Large intestine (tissue), 3 donors: ENCODE results near the gene ABCA4. TPM values are rescaled to one million over a fixed set of nuclear protein-coding genes. Genes with fewer than 3 reads are reported as not detected.

Experiments used
- DNase-seq, 2 donors: peaks; one replicate each; pipeline versions ENCODE4 v3.0.0 to v3.0.0-alpha.2; 2013
- H3K27ac ChIP-seq: one replicate; pipeline ENCODE4 v1.5.1; 2013; ENCODE audit warnings: low read length
- H3K27me3 ChIP-seq: 2 replicates; pipeline ENCODE4 v1.6.1; 2013; ENCODE audit warnings: low read length; ENCODE audit not compliant: control insufficient read depth, insufficient read depth
- H3K36me3 ChIP-seq: 2 replicates; pipeline ENCODE4 v1.6.1; 2013; ENCODE audit warnings: low read length; ENCODE audit not compliant: control insufficient read depth, insufficient read depth
- H3K4me1 ChIP-seq: one replicate; pipeline ENCODE4 v1.6.1; 2013; ENCODE audit warnings: low read length; ENCODE audit not compliant: control insufficient read depth, insufficient read depth
- H3K4me3 ChIP-seq: one replicate; pipeline ENCODE4 v1.5.1; 2013; ENCODE audit warnings: low read length
- H3K9me3 ChIP-seq: one replicate; pipeline ENCODE4 v1.6.1; 2013; ENCODE audit warnings: mild to moderate bottlenecking, low read depth, low read length, moderate library complexity; ENCODE audit not compliant: control insufficient read depth
- WGBS: methylation state at CpG from one replicate; pipeline ENCODE4 v1.1.5; 2013; ENCODE audit warnings: low lambda C conversion rate; ENCODE audit not compliant: insufficient coverage; 5-methylcytosine and 5-hydroxymethylcytosine counted together
- polyA plus RNA-seq: library from polyadenylated mRNA; unstranded; fragments of 120-200 nt; gene quantifications from one replicate; pipeline ENCODE4 v1.2.1, GENCODE V29; 2013

The ABCA4 gene
- polyA plus RNA-seq, 1 donor = 5.3 TPM

- DNase-seq = no peak
- H3K4me3 ChIP-seq = no peak overlapping the region
- H3K4me1 ChIP-seq = peaks cover 4% of the 10 kb centered on the region
- no CpG with 5 or more reads among the region's 1 CpG for WGBS
- H3K27ac ChIP-seq = no peak overlapping the region
- no peaks in the 10 kb centered on the region for H3K9me3 ChIP-seq
- H3K36me3 ChIP-seq = no peaks in the 10 kb centered on the region
- H3K27me3 ChIP-seq = no peaks in the 10 kb centered on the region
These were observed 78.6 kb downstream of the ABCA4 start for GRCh38 chr1:94042388-94042787.

GRCh38 chr1:94039871-94040569, 80.9 kb downstream of the ABCA4 start:
- Histone ChIP-seq H3K27ac (no peak overlapping the region), H3K36me3 (no peaks in the 10 kb centered on the region), H3K4me3 (no peak overlapping the region), H3K9me3 (no peaks in the 10 kb centered on the region), H3K27me3 (peaks cover 3% of the 10 kb centered on the region), H3K4me1 (peaks cover 4% of the 10 kb centered on the region)
- 92% methylated on average over 2 of the region's 11 CpGs for WGBS
- DNase-seq = no peak

- peak; percentile 50 to 56 for DNase-seq
- peaks cover 3% of the 10 kb centered on the region for H3K27me3 ChIP-seq
- peaks cover 4% of the 10 kb centered on the region for H3K4me1 ChIP-seq
- no peaks in the 10 kb centered on the region for H3K36me3 ChIP-seq
- H3K27ac ChIP-seq = no peak overlapping the region
- WGBS = 0% methylated on average over 1 of the region's 4 CpGs
- no peak overlapping the region for H3K4me3 ChIP-seq
- no peaks in the 10 kb centered on the region for H3K9me3 ChIP-seq
These were observed 81.5 kb downstream of the ABCA4 start for GRCh38 chr1:94039514-94039870.

GRCh38 chr1:94038511-94038910, 82.4 kb downstream of the ABCA4 start:
- Histone ChIP-seq H3K27me3 (peaks cover 3% of the 10 kb centered on the region), H3K36me3 (no peaks in the 10 kb centered on the region), H3K4me3 (no peak overlapping the region), H3K4me1 (peaks cover 3% of the 10 kb centered on the region), H3K27ac (no peak overlapping the region), H3K9me3 (no peaks in the 10 kb centered on the region)
- DNase-seq = no peak
- WGBS = no CpG with 5 or more reads among the region's 3 CpGs

GRCh38 chr1:94037392-94038229, 83.3 kb downstream of the ABCA4 start:
- Histone ChIP-seq H3K36me3 (no peaks in the 10 kb centered on the region), H3K9me3 (no peaks in the 10 kb centered on the region), H3K4me1 (peaks cover 3% of the 10 kb centered on the region), H3K27ac (no peak overlapping the region), H3K27me3 (peaks cover 3% of the 10 kb centered on the region), H3K4me3 (no peak overlapping the region)
- WGBS = no CpG with 5 or more reads among the region's 9 CpGs
- no peak for DNase-seq

GRCh38 chr1:94036730-94037129, 84.2 kb downstream of the ABCA4 start:
- Histone ChIP-seq H3K36me3 (no peaks in the 10 kb centered on the region), H3K4me1 (peaks cover 3% of the 10 kb centered on the region), H3K27ac (no peak overlapping the region), H3K9me3 (no peaks in the 10 kb centered on the region), H3K4me3 (no peak overlapping the region), H3K27me3 (peaks cover 3% of the 10 kb centered on the region)
- no CpG with 5 or more reads among the region's 6 CpGs for WGBS
- DNase-seq = no peak

GRCh38 chr1:94033849-94034248, 87.1 kb downstream of the ABCA4 start:
- DNase-seq = peak in 1 of 2 donors; percentile 58
- no peaks in the 10 kb centered on the region for H3K36me3 ChIP-seq
- peaks cover 3% of the 10 kb centered on the region for H3K4me1 ChIP-seq
- no peaks in the 10 kb centered on the region for H3K9me3 ChIP-seq
- no CpG with 5 or more reads among the region's 3 CpGs for WGBS
- no peak overlapping the region for H3K4me3 ChIP-seq
- peaks cover 3% of the 10 kb centered on the region for H3K27me3 ChIP-seq
- no peak overlapping the region for H3K27ac ChIP-seq

GRCh38 chr1:94032637-94033036, 88.3 kb downstream of the ABCA4 start:
- Histone ChIP-seq H3K4me1 (peaks cover 6% of the 10 kb centered on the region), H3K9me3 (no peaks in the 10 kb centered on the region), H3K4me3 (no peak overlapping the region), H3K27ac (no peak overlapping the region), H3K27me3 (peaks cover 3% of the 10 kb centered on the region), H3K36me3 (no peaks in the 10 kb centered on the region)
- WGBS = 100% methylated on average over 1 of the region's 3 CpGs
- no peak for DNase-seq

- Histone ChIP-seq H3K27ac (no peak overlapping the region), H3K4me1 (peaks cover 6% of the 10 kb centered on the region), H3K36me3 (no peaks in the 10 kb centered on the region), H3K4me3 (no peak overlapping the region), H3K9me3 (no peaks in the 10 kb centered on the region), H3K27me3 (no peaks in the 10 kb centered on the region)
- DNase-seq = no peak
- no CpG with 5 or more reads among the region's 9 CpGs for WGBS
These were observed 89.4 kb downstream of the ABCA4 start for GRCh38 chr1:94031591-94031990.

GRCh38 chr1:94031154-94031553, 89.8 kb downstream of the ABCA4 start:
- Histone ChIP-seq H3K27me3 (no peaks in the 10 kb centered on the region), H3K4me3 (no peak overlapping the region), H3K4me1 (peaks cover 6% of the 10 kb centered on the region), H3K9me3 (no peaks in the 10 kb centered on the region), H3K27ac (no peak overlapping the region), H3K36me3 (no peaks in the 10 kb centered on the region)
- DNase-seq = no peak
- 80% methylated on average over 1 of the region's 4 CpGs for WGBS
